K562 (cell line): ENCODE results near the gene EGLN1. TPM values are rescaled to one million over a fixed set of nuclear protein-coding genes. Genes with fewer than 3 reads are reported as not detected.

Experiments used
- ATAC-seq: fragments of 200-7000 bp; cut with Tn5 transposase; 3 replicates; pipeline ENCODE4 v1.9.1; 2020; ENCODE audit warnings: moderate library complexity
- BruUV-seq: library from RNA; stranded (reverse); fragments of 400-500 nt; replicated peaks from 2 replicates; lab custom pipeline; 2021; lab: Mats Ljungman, UMichigan
- CTCF ChIA-PET: fragments of 300-600 bp; formaldehyde crosslinking; extraction: SDS; loops from one replicate; lab custom pipeline; 2021; ENCODE audit warnings: low intra/inter-chr PET ratio; lab: Yijun Ruan, JAX
- POLR2A ChIA-PET: fragments of 300-600, 350-650 bp; sonication (Branson Sonifier 250); formaldehyde crosslinking; extraction: SDS; loops from one replicate; lab custom pipeline; 2021; ENCODE audit warnings: antibody characterized with exemption, inconsistent platforms; lab: Yijun Ruan, JAX
- DNase-seq, 4 experiments: peaks; one replicate each; pipeline versions ENCODE4 v3.0.0 to v3.0.0-alpha.2; 2011 to 2018; ENCODE audit warnings: low spot score in 3 of 4, mixed read lengths in 3 of 4; ENCODE audit errors: extremely low read depth in 1 of 4
- FAIRE-seq: peaks from 2 replicates; lab custom pipeline; 2011; peaks lifted over from hg19 to GRCh38; lab: Jason Lieb, UNC
- H2AFZ ChIP-seq: 2 replicates; pipeline ENCODE4 v1.6.0; 2011; ENCODE audit warnings: low read depth, low read length, control low read depth, inconsistent platforms
- H3K27ac ChIP-seq: fragments of 200-600 bp; 3 replicates; pipeline ENCODE4 v1.8.0; 2011; ENCODE audit warnings: low read depth, mild to moderate bottlenecking, control low read depth, inconsistent platforms, low read length, moderate library complexity, mixed read lengths; ENCODE audit errors: extremely low read depth
- H3K27me3 ChIP-seq, 2 experiments: fragments of 300-600 bp in 1 of 2; 2 replicates in 1 of 2; 3 replicates in 1 of 2; pipeline versions ENCODE4 v1.6.0 to v1.8.0; 2011; ENCODE audit warnings: inconsistent platforms in 2 of 2, low read length in 2 of 2, mild to moderate bottlenecking in 1 of 2, mixed read lengths in 1 of 2, moderate library complexity in 1 of 2; ENCODE audit not compliant: control insufficient read depth in 2 of 2, insufficient read depth in 2 of 2
- H3K36me3 ChIP-seq: fragments of 300-600 bp; 3 replicates; pipeline ENCODE4 v1.8.0; 2011; ENCODE audit warnings: mild to moderate bottlenecking, low read length, inconsistent platforms; ENCODE audit not compliant: control insufficient read depth, insufficient read depth
- H3K4me1 ChIP-seq, 2 experiments: fragments of 200-600 bp in 1 of 2; replicated peaks in 1 of 2; 2 replicates in 1 of 2; 3 replicates in 1 of 2; pipeline versions ENCODE4 v1.5.1 to v1.8.0; 2011; ENCODE audit warnings: inconsistent platforms in 2 of 2, low read length in 2 of 2, mild to moderate bottlenecking in 1 of 2, mixed read lengths in 1 of 2, moderate library complexity in 1 of 2; ENCODE audit not compliant: control insufficient read depth in 2 of 2, insufficient read depth in 2 of 2
- H3K4me2 ChIP-seq: 2 replicates; pipeline ENCODE4 v1.6.1; 2011; ENCODE audit warnings: low read length, control low read depth, inconsistent platforms, mixed read lengths; ENCODE audit not compliant: insufficient read depth
- H3K4me3 ChIP-seq: fragments of 200-600 bp; sonication (generic), shearing (Covaris generic); 2 replicates; pipeline ENCODE4 v1.5.1; 2016; ENCODE audit warnings: control low read depth, inconsistent platforms
- H3K79me2 ChIP-seq: fragments of 200-600 bp; 3 replicates; pipeline ENCODE4 v1.8.0; 2011; ENCODE audit warnings: low read length, inconsistent platforms; ENCODE audit not compliant: control insufficient read depth, insufficient read depth
- H3K9ac ChIP-seq, 2 experiments: 2 replicates each; pipeline versions ENCODE4 v1.6.0 to v1.6.1; 2011; ENCODE audit warnings: low read depth in 2 of 2, low read length in 2 of 2, control low read depth in 1 of 2, inconsistent platforms in 1 of 2, mild to moderate bottlenecking in 1 of 2, mixed read lengths in 1 of 2; ENCODE audit not compliant: insufficient read depth in 1 of 2
- H3K9me1 ChIP-seq: one replicate; pipeline ENCODE4 v1.6.0; 2011; ENCODE audit warnings: inconsistent platforms, mild to moderate bottlenecking, low read length, moderate library complexity; ENCODE audit not compliant: control insufficient read depth, insufficient read depth
- H3K9me3 ChIP-seq: replicated peaks from 2 replicates; pipeline ENCODE4 v1.5.1; 2011; ENCODE audit warnings: low read depth, low read length, inconsistent platforms; ENCODE audit not compliant: control insufficient read depth, insufficient read depth
- H4K20me1 ChIP-seq: replicated peaks from 2 replicates; pipeline ENCODE4 v1.6.1; 2011; ENCODE audit warnings: low read length, inconsistent platforms, mixed read lengths; ENCODE audit not compliant: control insufficient read depth, insufficient read depth
- CEBPG ChIP-seq, 3 experiments: fragments of 200-800 bp in 1 of 3; sonication (Bioruptor generic) in 1 of 3; sonication (generic) in 1 of 3; formaldehyde crosslinking in 1 of 3; IDR thresholded peaks in 2 of 3; conservative IDR thresholded peaks in 1 of 3; 2 replicates each; pipeline versions ENCODE4 v1.6.1 to v1.8.0; 2016 to 2022; ENCODE audit warnings: missing compliant biosample characterization in 2 of 3, missing genetic modification characterization in 2 of 3, mild to moderate bottlenecking in 1 of 3, missing genetic modification reagents in 1 of 3
- CREM ChIP-seq: IDR thresholded peaks from 2 replicates; pipeline ENCODE4 v1.6.1; 2014; ENCODE audit warnings: antibody characterized with exemption, low read depth
- EP400 ChIP-seq: fragments of 450-650 bp; IDR thresholded peaks from 2 replicates; pipeline ENCODE4 v1.6.1; 2017; ENCODE audit warnings: antibody characterized with exemption, mild to moderate bottlenecking, moderate library complexity
- HDAC1 ChIP-seq, 2 experiments: fragments of 450-650 bp; IDR thresholded peaks; 2 replicates each; pipeline ENCODE4 v1.6.1; 2016 to 2017; ENCODE audit warnings: inconsistent platforms in 1 of 2, mild to moderate bottlenecking in 1 of 2, moderate library complexity in 1 of 2
- HDAC8 ChIP-seq: fragments of 450-650 bp; IDR thresholded peaks from 2 replicates; pipeline ENCODE4 v1.6.1; 2016; ENCODE audit warnings: mild to moderate bottlenecking, missing genetic modification characterization, moderate library complexity, missing compliant biosample characterization
- KDM1A ChIP-seq, 2 experiments: fragments of 450-650 bp; IDR thresholded peaks; 2 replicates each; pipeline ENCODE4 v1.6.1; 2016; ENCODE audit warnings: mild to moderate bottlenecking in 2 of 2
- NBN ChIP-seq: fragments of 450-650 bp; IDR thresholded peaks from 2 replicates; pipeline ENCODE4 v1.6.1; 2016; ENCODE audit warnings: low read depth, mild to moderate bottlenecking
- NELFE ChIP-seq: IDR thresholded peaks from 2 replicates; pipeline ENCODE4 v1.6.1; 2011; ENCODE audit warnings: mild to moderate bottlenecking; ENCODE audit not compliant: insufficient read depth, insufficient read length
- RBBP5 ChIP-seq: fragments of 200-600 bp; sonication (generic); IDR thresholded peaks from 2 replicates; pipeline ENCODE4 v1.6.1; 2012; ENCODE audit warnings: borderline replicate concordance, mild to moderate bottlenecking, low read length, control low read depth, inconsistent platforms; ENCODE audit not compliant: insufficient read depth, poor library complexity, severe bottlenecking
- ZC3H4 ChIP-seq: sonication (generic); formaldehyde crosslinking; IDR thresholded peaks from 2 replicates; pipeline ENCODE4 v1.9.0; 2021; ENCODE audit warnings: missing genetic modification reagents, borderline replicate concordance
- ZFX ChIP-seq: sonication (generic); formaldehyde crosslinking; IDR thresholded peaks from 2 replicates; pipeline ENCODE4 v1.8.0; 2022; ENCODE audit warnings: mild to moderate bottlenecking, missing genetic modification reagents, moderate library complexity
- ZNF592 ChIP-seq: fragments of 450-650 bp; IDR thresholded peaks from 2 replicates; pipeline ENCODE4 v1.6.1; 2017; ENCODE audit warnings: antibody characterized with exemption, mild to moderate bottlenecking
- ZNF655 ChIP-seq: fragments of 250-450 bp; sonication (Bioruptor Pico); IDR thresholded peaks from 2 replicates; pipeline ENCODE4 v1.5.0; 2021
- ZSCAN32 ChIP-seq: fragments of 450-650 bp; formaldehyde crosslinking; IDR thresholded peaks from 2 replicates; pipeline ENCODE4 v1.4.0; 2020; ENCODE audit warnings: mild to moderate bottlenecking, moderate library complexity
- WGBS: fragments of 100-300 bp; shearing (Covaris generic); methylation state at CpG from one replicate; pipeline ENCODE4 v1.1.6; 2016; ENCODE audit warnings: low coverage, mixed read lengths; ENCODE audit not compliant: insufficient coverage; ENCODE audit errors: missing lambda C conversion rate; 5-methylcytosine and 5-hydroxymethylcytosine counted together
- in situ Hi-C: fragments of 300-500 bp; cut with MboI; formaldehyde crosslinking; loops from 4 replicates; pipeline ENCODE4 v1.15.0; 2018; ENCODE audit warnings: inconsistent platforms, mixed read lengths
- intact Hi-C: fragments of 100-400 bp; cut with micrococcal nuclease; formaldehyde crosslinking; loops from 2 replicates; pipeline ENCODE4 v1.14.2; 2022
- polyA plus RNA-seq, 8 experiments: library from polyadenylated mRNA; depleted of rRNA in 4 of 8; stranded (reverse) in 5 of 8; unstranded in 3 of 8; fragments of >200 nt; fragmentation: Nextera tagmentation in 2 of 8; fragmentation: Illumina TruSeq in 1 of 8; extraction: Ambion mirVana in 2 of 8; extraction: Trizol in 1 of 8; gene quantifications; 2 replicates each; pipeline versions ENCODE4 v1.2.1 to v1.2.3, GENCODE V29; 2011 to 2014; ENCODE audit warnings: inconsistent platforms in 1 of 8, missing spikeins in 1 of 8
- total RNA-seq, 7 experiments: library from RNA; depleted of rRNA in 6 of 7; stranded (reverse); fragments of >200 nt in 6 of 7; fragmentation: Illumina TruSeq in 2 of 7; extraction: Trizol in 2 of 7; gene quantifications; 2 replicates each; pipeline versions ENCODE4 v1.2.1 to v1.2.3, GENCODE V29; 2011 to 2021; ENCODE audit warnings: low replicate concordance in 1 of 7

Gene EGLN1
- total and polyA plus RNA-seq, 9 of the 15 experiments (the other 6 are each of a cell fraction or from before 2014, with no cell fraction given), result 5.2 to 54.3 (median 24.6) TPM

- peak; percentile 64 for FAIRE-seq
- no peak overlapping the region for H2AFZ ChIP-seq
- H3K27ac ChIP-seq, result peak overlapping the region; percentile 91; the same call in 1 of the 3 replicates
- peak; percentile 4 for ATAC-seq
- ChIA-PET CTCF (no interaction called here), POLR2A (interaction anchor here (0.6 to 3.2 kb wide), 6 partner anchors 11 to 1066 kb away, joined by 3 to 17 read pairs (median 3); no protein-coding TSS in a partner anchor)
- H3K9ac ChIP-seq, result peak overlapping the region; percentile 87 to 98
- no peaks in the 10 kb centered on the region for H3K9me3 ChIP-seq
- peak in 2 of 4 experiments; percentile 21 to 46 for DNase-seq
- peaks cover 79% of the 10 kb centered on the region for H3K79me2 ChIP-seq
- peaks cover 25% of the 10 kb centered on the region for H3K36me3 ChIP-seq
- TSS peak; percentile 31 for BruUV-seq
- no peaks in the 10 kb centered on the region for H3K27me3 ChIP-seq
- H3K9me1 ChIP-seq, result no peaks in the 10 kb centered on the region
- H3K4me2 ChIP-seq, result peak overlapping the region; percentile 96
- WGBS, result 4% methylated on average over 21 of the region's 21 CpGs
- intact Hi-C loops (loop anchor here (2.0 to 10.0 kb wide), 2 partner anchors 95 to 351 kb away; partner anchors contain the start of gene GNPAT), in situ Hi-C loops (no loop called here)
- peaks cover 15% of the 10 kb centered on the region for H4K20me1 ChIP-seq
- H3K4me3 ChIP-seq, result peak overlapping the region; percentile 77
- peaks cover 21 to 32% of the 10 kb centered on the region in 2 experiments; a peak in 4 of 5 replicates for H3K4me1 ChIP-seq
- 0 out of 2 replicates have a peak, but pooled peaks have one; percentile 28 for TF ChIP-seq HDAC8 (tag)
- TF ChIP-seq CEBPG (CRISPR knock-in tag; IDR thresholded peaks at IDR 0.05), result peak; percentile 72
- TF ChIP-seq CEBPG (tag; conservative IDR thresholded peaks at IDR 0.05 in 1 of 2, IDR thresholded peaks at IDR 0.05 in 1 of 2), result peak; percentile 55 to 84; a peak in 3 of 4 replicates
- TF ChIP-seq ZFX (CRISPR knock-in tag), result peak; percentile 35; the same call in 1 of the 2 replicates
- no peak for TF ChIP-seq NBN
- 0 out of 2 replicates have a peak, but pooled peaks have one; percentile 29 for TF ChIP-seq CREM
- no peak for TF ChIP-seq ZNF655 (CRISPR knock-in tag)
- 0 out of 2 replicates have a peak, but pooled peaks have one; percentile 18 for TF ChIP-seq ZNF592
- TF ChIP-seq HDAC1 (IDR thresholded peaks at IDR 0.05), result peak in 1 of 2 experiments; percentile 19; a peak in 1 of 4 replicates
- TF ChIP-seq RBBP5, result peak; percentile 41
- TF ChIP-seq ZC3H4 (CRISPR knock-in tag), result no peak
- peak; percentile 21; the same call in 1 of the 2 replicates for TF ChIP-seq EP400
- no peak for TF ChIP-seq NELFE
- peak in 1 of 2 experiments; percentile 33; a peak in 1 of 4 replicates for TF ChIP-seq KDM1A (IDR thresholded peaks at IDR 0.05)
- no peak for TF ChIP-seq ZSCAN32 (CRISPR knock-in tag)
Observed at GRCh38 chr1:231335663-231336602, 86.2 kb downstream of the EGLN1 start.
